Breast epithelium (tissue), 3 donors: ENCODE data around the gene IQSEC3.

Experiments
- CTCF ChIP-seq, 3 donors: fragments of 450-650 bp; IDR thresholded peaks; one replicate each; pipeline ENCODE4 v1.5.1; 2016 to 2017; ENCODE audit warnings: antibody characterized with exemption in 3 of 3, mild to moderate bottlenecking in 3 of 3, moderate library complexity in 3 of 3
- POLR2AphosphoS5 ChIP-seq, 3 donors: sonication (generic); formaldehyde crosslinking; IDR thresholded peaks; one replicate each; pipeline ENCODE4 v1.6.1; 2017; ENCODE audit warnings: antibody characterized with exemption in 3 of 3

GRCh38 chr12:57539-57938 is 9.0 kb upstream of the IQSEC3 start:
- TF ChIP-seq POLR2AphosphoS5 (IDR thresholded peaks at IDR 0.05), result no peak
- TF ChIP-seq CTCF (IDR thresholded peaks at IDR 0.05), result no peak
